ENCODE data around the gene NTRK2. TPM values are rescaled to one million over a fixed set of nuclear protein-coding genes. Genes with fewer than 3 reads are reported as not detected.

The NTRK2 gene
- total RNA-seq, 1 experiment from 2014 or later: 0.06 TPM

DNA sequence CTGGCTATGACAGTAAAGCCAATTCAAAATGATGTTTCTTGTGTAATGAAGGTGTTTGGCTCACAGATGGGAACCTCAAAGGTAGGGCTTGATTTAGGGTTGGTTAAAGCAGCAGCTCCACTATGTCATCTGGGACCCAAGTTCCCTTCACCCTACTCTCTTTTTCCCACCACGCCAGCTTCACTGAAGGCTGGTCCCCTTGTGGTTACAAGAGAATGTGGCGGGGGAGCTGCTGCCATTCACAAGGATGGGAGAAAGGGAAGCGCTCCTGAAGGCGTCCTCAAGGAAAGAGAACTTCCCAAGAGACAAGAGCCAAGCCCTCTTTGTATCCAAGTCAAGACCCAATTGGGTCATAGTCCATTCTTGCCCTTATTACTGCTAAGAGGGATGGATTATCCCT, 72.7 kb downstream of the NTRK2 start:
- no TSS peak for BruUV-seq (replicated peaks)
- intact Hi-C loops (cut with micrococcal nuclease; ENCODE audit: unreplicated experiment): no loop called here
- no peak overlapping the region for H3K4me3 ChIP-seq (ENCODE audit: low read depth, low read length, poor library complexity, severe bottlenecking)
- no peaks in the 10 kb centered on the region for H3K9me3 ChIP-seq (ENCODE audit: low read depth, low read length, poor library complexity, severe bottlenecking)
- CTCF ChIA-PET: interaction anchor here (0.7 kb wide), 1 partner anchor 338 kb away, joined by 4 read pairs; no protein-coding TSS in a partner anchor
- H3K4me1 ChIP-seq (ENCODE audit: insufficient read depth, low read length, poor library complexity, severe bottlenecking): no peaks in the 10 kb centered on the region
- POLR2A ChIA-PET (ENCODE audit: low non-redundant PET): no interaction called here
- TF ChIP-seq CTCF (conservative IDR thresholded peaks at IDR 0.05; ENCODE audit: low read depth, low read length): no peak
- TF ChIP-seq EZH2 (IDR thresholded peaks at IDR 0.05; ENCODE audit: borderline replicate concordance, low read depth, low read length, poor library complexity, severe bottlenecking): no peak
- H3K27ac ChIP-seq (ENCODE audit: low read depth, low read length, poor library complexity, severe bottlenecking): no peak overlapping the region
- DNase-seq (ENCODE audit: low spot score): no peak
- H3K36me3 ChIP-seq (ENCODE audit: insufficient read depth, low read length, poor library complexity, severe bottlenecking): no peaks in the 10 kb centered on the region
- peaks cover 15% of the 10 kb centered on the region for H3K27me3 ChIP-seq (replicated peaks; ENCODE audit: insufficient read depth, low read depth, low read length, poor library complexity)

DNA sequence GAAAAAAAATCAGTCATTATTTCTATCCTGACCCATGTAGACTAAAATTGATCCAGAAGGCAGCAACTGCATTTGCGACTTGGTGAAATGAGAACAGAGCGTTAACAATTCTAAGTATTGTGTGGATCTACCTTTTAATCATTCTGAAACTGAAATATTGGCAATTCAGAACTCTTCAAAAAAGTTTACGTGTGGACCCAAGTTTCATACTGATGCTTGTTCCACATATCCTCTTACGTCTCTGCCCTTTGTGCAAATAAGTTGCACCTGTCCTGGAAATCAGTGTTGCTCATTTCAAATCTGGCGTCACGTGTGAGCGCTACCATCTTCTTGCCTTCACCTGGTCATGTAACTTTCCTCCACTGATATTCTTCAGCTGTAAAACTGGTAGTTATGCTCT, 74.7 kb downstream of the NTRK2 start:
- peaks cover 15% of the 10 kb centered on the region for H3K27me3 ChIP-seq (replicated peaks; ENCODE audit: insufficient read depth, low read depth, low read length, poor library complexity)
- H3K9me3 ChIP-seq (ENCODE audit: low read depth, low read length, poor library complexity, severe bottlenecking): no peaks in the 10 kb centered on the region
- no peak overlapping the region for H3K27ac ChIP-seq (ENCODE audit: low read depth, low read length, poor library complexity, severe bottlenecking)
- DNase-seq (ENCODE audit: low spot score): no peak
- BruUV-seq (replicated peaks): no TSS peak
- POLR2A ChIA-PET (ENCODE audit: low non-redundant PET): no interaction called here
- no peaks in the 10 kb centered on the region for H3K36me3 ChIP-seq (ENCODE audit: insufficient read depth, low read length, poor library complexity, severe bottlenecking)
- TF ChIP-seq CTCF (conservative IDR thresholded peaks at IDR 0.05; ENCODE audit: low read depth, low read length): no peak
- TF ChIP-seq EZH2 (IDR thresholded peaks at IDR 0.05; ENCODE audit: borderline replicate concordance, low read depth, low read length, poor library complexity, severe bottlenecking): no peak
- H3K4me3 ChIP-seq (ENCODE audit: low read depth, low read length, poor library complexity, severe bottlenecking): no peak overlapping the region
- intact Hi-C loops (cut with micrococcal nuclease; ENCODE audit: unreplicated experiment): no loop called here
- CTCF ChIA-PET: no interaction called here
- H3K4me1 ChIP-seq (ENCODE audit: insufficient read depth, low read length, poor library complexity, severe bottlenecking): no peaks in the 10 kb centered on the region

DNA sequence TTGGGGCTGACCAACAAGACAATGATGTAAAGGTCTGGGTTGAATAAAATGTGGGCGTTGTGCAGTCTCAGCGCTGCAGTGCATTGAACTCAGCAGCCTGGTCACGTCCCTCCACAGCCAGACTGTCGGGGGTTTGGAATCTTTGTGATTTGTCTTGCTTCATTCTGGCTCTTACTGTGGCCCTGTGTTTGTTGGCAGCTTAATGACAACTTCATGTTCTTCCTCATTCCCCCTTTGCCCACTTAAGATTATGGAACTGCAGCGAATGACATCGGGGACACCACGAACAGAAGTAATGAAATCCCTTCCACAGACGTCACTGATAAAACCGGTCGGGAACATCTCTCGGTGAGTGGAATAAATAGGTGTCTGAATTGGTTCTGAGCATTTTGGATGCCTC, 75.2 kb downstream of the NTRK2 start:
- H3K4me3 ChIP-seq (ENCODE audit: low read depth, low read length, poor library complexity, severe bottlenecking): no peak overlapping the region
- intact Hi-C loops (cut with micrococcal nuclease; ENCODE audit: unreplicated experiment): no loop called here
- TF ChIP-seq CTCF (conservative IDR thresholded peaks at IDR 0.05; ENCODE audit: low read depth, low read length) (no peak), EZH2 (IDR thresholded peaks at IDR 0.05; ENCODE audit: borderline replicate concordance, low read depth, low read length, poor library complexity, severe bottlenecking) (no peak)
- H3K27ac ChIP-seq (ENCODE audit: low read depth, low read length, poor library complexity, severe bottlenecking): no peak overlapping the region
- CTCF ChIA-PET: no interaction called here
- H3K4me1 ChIP-seq (ENCODE audit: insufficient read depth, low read length, poor library complexity, severe bottlenecking): no peaks in the 10 kb centered on the region
- POLR2A ChIA-PET (ENCODE audit: low non-redundant PET): no interaction called here
- H3K9me3 ChIP-seq (ENCODE audit: low read depth, low read length, poor library complexity, severe bottlenecking): no peaks in the 10 kb centered on the region
- H3K36me3 ChIP-seq (ENCODE audit: insufficient read depth, low read length, poor library complexity, severe bottlenecking): no peaks in the 10 kb centered on the region
- H3K27me3 ChIP-seq (replicated peaks; ENCODE audit: insufficient read depth, low read depth, low read length, poor library complexity): peaks cover 15% of the 10 kb centered on the region
- no TSS peak for BruUV-seq (replicated peaks)
- no peak for DNase-seq (ENCODE audit: low spot score)

Data from A673 (cell line).